GM12873 (cell line): ENCODE data around the gene WNT16.

Source experiments
- TF ChIP-seq, protein P1 (sequence below): IDR thresholded peaks from 2 replicates; pipeline ENCODE4 v1.5.1; 2012; ENCODE audit warnings: low read depth, mild to moderate bottlenecking, moderate library complexity, low read length, control low read depth; ENCODE audit not compliant: insufficient read depth; ENCODE audit errors: missing control alignments

WNT16 gene

DNA sequence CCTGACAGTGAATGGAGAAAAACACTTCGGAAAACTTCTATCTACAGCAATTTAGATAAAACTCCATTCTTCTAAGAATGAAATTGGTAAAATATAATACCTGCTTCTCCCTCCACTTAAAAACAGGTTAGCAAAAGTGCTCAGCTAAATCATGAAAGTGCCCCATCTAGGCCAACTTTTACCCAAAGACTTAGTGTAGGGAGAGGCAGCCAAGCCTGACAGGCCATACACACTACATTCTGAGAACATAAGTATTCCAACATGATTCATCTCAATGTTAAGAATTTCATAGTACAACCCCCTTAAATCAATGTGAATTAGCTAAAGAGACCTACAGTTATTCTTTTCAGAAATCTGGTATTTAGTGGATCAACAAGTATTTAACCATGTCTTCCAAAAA is 60.1 kb downstream of the WNT16 start:
- TF ChIP-seq, protein P1, sequence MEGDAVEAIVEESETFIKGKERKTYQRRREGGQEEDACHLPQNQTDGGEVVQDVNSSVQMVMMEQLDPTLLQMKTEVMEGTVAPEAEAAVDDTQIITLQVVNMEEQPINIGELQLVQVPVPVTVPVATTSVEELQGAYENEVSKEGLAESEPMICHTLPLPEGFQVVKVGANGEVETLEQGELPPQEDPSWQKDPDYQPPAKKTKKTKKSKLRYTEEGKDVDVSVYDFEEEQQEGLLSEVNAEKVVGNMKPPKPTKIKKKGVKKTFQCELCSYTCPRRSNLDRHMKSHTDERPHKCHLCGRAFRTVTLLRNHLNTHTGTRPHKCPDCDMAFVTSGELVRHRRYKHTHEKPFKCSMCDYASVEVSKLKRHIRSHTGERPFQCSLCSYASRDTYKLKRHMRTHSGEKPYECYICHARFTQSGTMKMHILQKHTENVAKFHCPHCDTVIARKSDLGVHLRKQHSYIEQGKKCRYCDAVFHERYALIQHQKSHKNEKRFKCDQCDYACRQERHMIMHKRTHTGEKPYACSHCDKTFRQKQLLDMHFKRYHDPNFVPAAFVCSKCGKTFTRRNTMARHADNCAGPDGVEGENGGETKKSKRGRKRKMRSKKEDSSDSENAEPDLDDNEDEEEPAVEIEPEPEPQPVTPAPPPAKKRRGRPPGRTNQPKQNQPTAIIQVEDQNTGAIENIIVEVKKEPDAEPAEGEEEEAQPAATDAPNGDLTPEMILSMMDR: no peak

DNA sequence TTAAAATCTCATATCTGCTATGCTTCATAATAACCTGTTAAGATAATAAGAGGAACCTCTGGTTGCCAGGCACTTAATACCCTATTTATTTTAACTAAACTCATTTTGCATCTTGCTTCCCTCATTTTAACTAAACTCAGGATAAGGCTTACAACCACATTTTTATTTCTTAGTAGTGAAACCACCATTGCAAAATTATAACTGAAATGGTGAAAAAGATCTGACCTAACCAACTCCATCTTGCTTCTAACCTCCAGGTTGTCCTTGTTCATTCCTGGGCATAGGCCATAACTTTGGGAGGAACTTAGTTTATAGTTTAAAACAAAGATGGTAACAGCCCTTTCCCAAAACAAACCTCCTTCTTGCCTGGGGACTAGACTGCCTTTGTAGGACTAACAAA is 61.3 kb downstream of the WNT16 start:
- TF ChIP-seq, protein P1: no peak

DNA sequence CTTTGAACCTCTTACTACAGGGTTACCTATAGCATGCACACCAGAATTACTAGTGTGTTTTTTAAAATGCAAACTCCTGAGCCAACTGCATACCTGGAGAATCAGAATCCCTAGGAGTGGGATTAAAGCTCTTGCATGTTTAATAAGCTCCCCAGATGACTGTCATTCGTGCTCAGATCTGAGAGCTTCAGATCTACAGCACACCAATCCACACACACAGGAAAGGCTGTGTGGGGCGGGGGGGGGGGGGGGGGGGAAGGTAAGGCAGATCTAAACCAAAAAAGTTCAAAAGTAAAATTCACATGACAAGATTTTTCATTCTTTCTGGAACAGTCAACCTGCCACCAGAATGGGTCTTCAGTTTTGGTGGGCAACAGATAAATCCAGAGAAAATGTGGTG is 61.8 kb downstream of the WNT16 start:
- TF ChIP-seq, protein P1: no peak
